ENCODE measurements around the gene BHLHE23.

- TF ChIP-seq CTCF (IDR thresholded peaks at IDR 0.05) (no peak), POLR2A (IDR thresholded peaks at IDR 0.05) (no peak)
Observed at GRCh38 chr20:63021356-63022321, 14.9 kb upstream of the BHLHE23 start.

Data from uterus (tissue), 2 donors.